HG03469 (cell line): ENCODE results near the gene FAM83D.
"Not testable (repeated sequence)": the region's sequence is repeated elsewhere in the genome, so short reads cannot be mapped to it uniquely, and the experiment has no call there.

Source experiments
- ATAC-seq: cut with Tn5 transposase; IDR thresholded peaks from one replicate; pipeline ENCODE4 v1.9.1; 2021; ENCODE audit warnings: mild to moderate bottlenecking, moderate library complexity, moderate number of reproducible peaks; ENCODE audit not compliant: unreplicated experiment

FAM83D gene

DNA sequence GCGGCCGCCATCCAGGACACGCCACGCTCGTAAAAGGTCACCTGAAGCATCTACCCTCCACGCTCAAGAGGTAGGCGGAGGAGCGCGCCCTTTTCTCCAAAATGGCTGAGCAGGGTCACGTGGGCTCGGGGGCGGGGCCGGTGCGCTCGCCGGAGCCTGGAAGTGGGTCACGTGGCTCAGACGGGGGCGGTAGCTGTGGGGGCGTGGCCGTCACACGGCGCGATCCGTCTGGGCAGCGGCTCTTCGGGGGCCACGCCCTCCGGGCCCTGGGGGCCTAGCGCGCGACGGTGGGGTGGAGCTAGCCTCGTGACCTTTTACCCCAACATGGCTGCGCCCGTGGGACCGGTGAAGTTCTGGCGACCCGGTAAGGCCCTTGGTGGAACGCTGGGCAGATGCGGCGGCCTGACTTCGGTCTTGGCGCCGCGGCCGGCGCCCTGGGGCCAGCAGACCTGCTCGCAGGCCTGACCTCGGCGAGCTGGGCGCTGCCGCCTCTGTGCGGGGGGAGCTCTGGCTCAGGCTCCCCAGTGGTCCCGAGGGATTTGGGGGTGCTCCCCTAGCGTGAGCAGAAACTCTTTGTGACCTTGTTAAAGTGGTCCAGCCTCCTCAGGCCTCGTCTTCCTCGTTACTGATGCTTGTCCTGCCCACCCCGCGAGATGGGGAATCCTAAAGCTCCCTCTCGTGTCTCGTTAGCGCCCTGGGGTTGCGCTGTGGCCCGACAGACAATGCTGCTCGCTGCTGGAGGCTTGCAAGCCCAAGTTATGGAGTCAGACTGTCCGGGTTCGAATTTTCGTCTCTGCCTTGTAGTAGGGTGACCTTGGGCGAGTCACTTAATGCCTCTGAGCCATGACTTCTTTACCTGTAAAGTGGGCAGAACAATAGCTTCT is 36.1 kb downstream of the FAM83D start, which contains the start of gene DHX35:
Gene DHX35 (plus strand): TSS at position 301 of the 884 bp plus-strand sequence. CDS start 24 bp downstream, at position 325.
- ATAC-seq = peak; percentile 84

DNA sequence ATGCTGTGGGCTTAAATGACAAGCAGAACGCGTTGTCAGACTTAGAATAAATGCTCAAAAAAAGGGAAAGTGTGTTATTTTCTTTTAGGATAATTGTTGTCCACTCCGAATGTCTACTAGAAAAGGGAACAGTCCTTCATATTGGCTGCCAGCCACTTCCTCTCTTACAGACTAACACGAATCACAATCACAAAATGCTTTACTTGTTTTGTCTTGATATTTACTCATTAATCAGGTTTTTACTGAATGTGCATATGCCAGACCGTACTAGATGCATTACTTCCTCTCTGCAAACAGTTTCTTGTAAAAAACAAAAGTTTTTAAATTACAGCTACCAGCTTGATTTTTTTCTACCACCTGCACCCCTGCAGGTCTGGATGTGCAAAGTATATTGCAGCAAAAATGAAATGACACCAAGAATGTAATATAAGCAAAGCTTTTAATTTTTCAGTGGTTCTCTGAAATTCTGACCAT is 36.7 kb downstream of the FAM83D start:
- ATAC-seq = no peak

DNA sequence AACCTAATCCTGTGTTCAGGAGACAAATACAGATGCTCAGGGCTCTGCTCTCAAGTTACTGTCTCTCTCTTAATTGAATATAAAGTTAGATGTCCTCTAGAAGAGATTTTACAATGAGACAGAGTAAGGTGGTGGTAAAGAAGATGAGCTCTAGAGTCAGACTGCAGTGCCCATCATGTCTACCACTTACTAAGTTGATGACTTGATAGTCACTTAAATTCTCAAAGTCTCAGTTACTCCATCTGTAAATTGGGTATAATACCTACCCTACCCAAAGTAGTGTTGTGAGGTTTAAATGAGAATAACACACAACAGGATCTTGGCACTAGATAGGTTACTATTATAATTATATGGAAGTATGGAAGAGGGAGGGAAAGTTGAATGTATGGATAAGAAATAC is 37.5 kb downstream of the FAM83D start:
- no peak for ATAC-seq

DNA sequence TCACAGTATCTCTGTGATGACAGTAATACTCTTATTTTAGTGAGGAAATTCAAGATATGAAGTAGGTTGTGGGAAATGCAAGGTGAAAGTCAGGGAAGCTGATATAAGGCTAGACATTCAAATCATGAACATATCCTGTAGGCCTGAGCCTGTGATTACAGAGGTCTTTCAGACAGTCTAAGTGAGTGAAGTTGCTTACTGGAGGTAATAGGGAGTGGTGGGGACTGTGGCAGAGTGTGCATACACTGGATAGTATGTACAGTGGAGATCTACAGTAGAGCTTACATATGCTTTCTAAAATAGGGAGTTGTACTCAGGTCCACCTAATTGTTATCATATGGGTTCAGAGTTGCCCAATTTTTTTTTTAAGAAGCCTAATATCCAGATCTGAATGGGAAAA is 39.0 kb downstream of the FAM83D start:
- no peak for ATAC-seq

DNA sequence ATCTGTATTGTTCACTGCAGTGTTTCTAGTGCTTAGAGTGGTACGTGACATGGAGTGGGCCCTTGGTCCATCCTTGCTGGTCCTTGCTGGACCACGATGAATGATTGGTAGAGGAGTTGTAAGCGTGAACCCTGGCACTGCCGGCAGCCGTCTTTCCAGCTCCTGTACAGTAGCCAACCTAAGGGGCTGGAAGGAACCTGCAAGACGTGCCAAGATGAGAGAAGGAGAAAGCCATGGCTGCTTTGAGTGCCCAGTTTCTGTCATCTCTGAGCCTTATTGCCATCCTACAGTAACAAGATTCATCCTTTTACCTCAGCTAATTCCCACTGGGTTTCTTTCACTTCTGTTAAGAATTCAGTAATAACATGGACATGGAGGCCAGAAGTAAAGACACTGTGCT is 41.9 kb downstream of the FAM83D start:
- no peak for ATAC-seq

DNA sequence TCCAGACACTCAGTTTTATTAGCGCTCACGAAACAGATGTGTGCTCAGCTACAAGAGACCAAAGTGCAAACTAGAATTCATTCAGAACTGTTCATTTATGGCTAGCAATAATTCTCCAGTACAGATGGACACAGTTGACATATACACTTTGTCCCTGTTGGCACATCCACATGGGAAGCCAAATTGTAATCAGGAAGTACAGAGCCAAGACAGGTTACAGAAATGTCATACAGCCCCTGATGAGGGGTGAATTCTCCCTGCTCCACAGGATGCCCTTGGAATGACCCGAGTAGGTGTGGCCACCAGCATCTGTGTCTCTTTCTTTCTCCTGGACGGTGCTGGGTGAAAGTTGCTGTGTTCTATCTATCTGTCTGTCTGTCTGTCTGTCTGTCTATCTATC is 43.5 kb downstream of the FAM83D start:
- no peak for ATAC-seq

DNA sequence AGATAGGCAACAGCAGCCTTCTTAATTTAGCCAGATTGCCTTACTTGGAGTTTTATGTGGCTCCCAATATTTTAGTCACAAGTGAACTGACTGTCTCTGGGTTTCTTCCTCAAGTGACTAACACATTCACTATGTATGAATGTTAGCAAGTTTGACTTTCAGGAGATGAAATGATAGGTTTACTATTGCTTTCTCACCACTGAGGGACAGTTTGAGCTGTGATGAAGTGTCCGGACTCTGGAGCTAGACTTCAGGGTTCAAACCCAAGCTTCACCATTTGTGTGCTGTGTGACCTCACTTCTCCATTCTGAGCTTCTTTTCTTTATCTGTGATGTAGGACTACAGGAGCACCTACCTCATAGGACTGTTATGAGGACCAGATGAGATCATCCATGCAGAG is 44.1 kb downstream of the FAM83D start:
- no peak for ATAC-seq

DNA sequence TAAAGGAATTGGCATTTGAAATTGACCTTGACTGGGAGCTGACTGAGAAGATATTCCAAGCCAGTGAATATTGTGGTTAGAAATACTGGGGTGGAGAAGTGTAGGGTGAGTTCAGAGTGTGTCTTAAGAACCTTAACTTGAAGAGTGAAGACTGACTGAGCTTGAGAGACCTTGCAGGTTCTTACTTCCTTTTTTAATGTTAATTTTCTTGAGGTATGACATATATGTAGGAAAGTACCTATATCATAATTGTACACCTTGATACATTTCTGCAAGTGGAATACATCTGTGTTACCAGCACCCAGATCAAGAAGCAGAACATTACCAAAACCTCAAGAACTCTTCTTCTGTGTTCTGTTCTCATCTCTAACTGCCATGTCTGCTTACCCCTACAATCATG is 46.9 kb downstream of the FAM83D start:
- ATAC-seq = no peak

DNA sequence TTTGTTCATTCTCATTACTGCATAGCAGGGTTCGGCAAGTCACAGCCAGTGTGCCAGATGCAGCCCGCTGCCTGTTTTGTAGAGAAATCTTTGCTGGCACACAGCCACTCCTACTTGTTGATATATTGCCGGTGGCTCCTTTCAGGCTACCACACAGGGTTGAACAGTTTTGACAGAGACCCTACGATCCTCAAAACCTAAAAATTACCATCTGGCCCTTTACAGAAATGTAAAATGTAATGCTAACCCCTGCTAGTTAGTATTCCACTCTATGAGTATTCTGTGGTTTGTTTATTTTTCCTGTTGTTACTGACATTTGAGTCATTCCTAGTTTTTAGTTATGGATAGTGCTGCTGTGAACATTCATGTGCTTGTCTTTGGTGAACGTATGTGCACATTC is 47.4 kb downstream of the FAM83D start:
- ATAC-seq = no peak

DNA sequence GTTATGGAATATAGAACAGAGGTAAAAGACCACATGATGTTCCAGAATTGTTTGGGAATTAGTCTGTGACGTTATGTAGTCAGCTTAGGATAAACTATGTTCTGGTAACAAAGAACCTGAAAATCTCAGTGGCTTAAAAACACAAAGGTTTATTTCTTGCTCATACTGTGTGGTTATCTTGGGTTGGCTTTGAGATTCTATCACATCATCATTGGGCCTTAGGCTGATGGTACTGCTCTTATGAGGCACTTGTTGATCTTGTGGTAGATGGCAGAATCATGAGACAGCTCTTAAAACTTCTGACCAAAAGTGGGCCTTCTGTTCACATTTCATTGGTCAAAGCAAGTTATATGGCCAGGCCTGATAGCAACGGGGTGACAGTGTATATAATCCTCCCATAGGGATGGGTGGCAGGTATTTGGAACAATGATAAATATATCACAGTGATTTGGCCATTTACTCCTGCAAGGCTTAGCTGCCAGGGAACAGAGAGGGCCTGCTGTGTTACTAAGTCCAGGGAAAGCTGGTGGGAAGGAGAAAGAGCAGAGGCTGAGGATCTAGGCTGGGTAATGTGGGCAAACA is 49.4 kb downstream of the FAM83D start:
- ATAC-seq = no peak

DNA sequence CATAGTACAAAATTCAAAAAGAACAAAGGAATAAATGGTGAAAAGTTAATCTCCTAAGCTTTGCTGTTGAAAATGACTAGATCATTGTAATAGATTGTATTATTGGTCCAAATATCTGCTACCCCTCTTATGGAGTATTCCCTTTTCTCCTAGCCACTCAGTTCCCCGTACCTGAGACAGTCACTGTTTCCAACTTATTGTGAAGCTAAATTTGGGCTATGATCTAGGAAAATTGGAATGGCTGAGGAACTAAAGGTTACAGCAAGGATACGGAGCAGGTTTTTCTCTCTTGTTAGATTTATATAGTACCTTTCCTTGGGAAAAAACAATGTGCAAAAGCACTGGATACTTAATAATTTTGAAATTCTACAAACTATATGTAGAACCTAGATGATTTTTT is 53.2 kb downstream of the FAM83D start:
- ATAC-seq = no peak

DNA sequence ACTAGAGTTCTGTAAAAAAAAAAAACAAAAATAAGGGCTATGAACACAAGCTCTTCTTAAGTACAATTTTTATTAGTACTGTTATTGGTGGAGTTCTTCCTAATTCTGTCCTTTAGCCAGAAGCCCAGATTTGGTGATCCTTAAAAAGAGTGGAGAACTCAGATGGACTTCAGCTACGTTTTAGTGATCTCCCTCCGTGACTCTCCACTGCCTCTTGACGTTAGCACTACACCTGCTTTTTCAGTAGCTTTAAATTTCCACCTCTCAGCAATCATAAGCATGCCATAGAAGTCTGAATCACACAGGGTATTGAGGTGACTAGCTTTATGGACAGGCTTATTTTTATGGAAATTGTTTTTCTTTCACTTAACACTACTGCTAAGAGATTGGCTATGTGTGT is 53.6 kb downstream of the FAM83D start:
- ATAC-seq = no peak

DNA sequence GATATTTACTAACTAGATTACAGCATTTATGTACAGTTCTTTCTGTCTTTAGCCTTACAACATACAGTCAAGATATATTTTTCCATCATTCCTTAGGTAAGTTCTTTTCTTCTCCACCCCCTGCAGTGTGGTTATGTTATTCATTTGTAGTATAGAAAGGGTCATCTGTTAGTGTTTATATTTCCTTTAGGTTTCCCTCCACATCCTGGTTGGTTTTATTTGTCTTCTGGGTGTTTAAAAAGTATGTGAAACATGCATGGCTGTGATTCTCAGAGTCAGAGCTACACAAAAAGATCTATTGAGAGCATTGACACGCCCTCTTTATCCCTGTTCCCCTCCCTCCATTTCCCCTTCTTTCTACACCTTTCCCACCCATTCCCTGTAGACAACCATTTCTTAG is 56.1 kb downstream of the FAM83D start:
- no peak for ATAC-seq

DNA sequence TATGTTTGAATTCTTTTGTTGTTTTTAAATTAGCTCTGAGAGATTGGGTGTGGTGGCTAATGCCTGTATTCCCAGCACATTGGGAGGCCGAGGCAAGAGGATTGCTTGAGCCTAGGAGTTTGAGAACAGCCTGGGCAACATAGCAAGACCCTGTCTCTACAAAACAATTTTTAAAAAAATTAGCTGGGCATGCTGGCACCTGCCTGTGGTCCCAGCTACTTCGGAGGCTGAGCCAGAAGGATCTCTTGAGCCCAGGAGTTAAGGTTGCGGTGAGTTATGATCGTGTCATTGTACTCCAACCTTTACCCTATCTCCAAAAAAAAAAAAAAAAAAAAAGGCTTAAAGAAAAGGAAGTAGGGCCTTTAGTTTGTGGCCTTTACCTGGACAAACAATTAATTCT is 58.8 kb downstream of the FAM83D start:
- no peak for ATAC-seq

DNA sequence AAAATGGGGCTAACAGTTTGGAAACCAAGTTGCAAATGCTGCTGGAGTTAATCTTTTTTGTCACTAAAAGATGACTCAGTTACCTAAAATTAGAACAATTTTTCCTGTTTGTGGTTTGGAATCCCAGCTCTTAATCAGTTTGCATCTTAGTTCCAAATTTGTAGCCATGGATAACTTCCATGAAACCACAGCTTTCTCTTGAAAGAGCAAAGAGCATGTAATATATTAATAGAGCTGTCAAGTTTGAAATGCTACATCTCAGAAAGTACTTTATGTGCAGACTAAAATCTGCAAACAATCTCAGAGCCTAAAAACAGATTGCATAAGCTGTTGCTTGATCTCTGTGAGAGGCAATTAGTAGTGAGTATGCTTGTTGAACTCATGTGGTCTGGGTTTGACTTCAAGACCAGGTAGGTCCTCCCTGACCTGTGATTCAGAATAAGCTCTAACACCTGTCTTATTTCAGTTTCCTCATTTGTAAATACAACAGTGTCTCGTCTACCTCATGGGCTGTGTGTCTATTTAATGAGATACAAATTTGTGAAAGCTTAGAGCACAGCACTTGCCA is 59.5 kb downstream of the FAM83D start:
- ATAC-seq = no peak

DNA sequence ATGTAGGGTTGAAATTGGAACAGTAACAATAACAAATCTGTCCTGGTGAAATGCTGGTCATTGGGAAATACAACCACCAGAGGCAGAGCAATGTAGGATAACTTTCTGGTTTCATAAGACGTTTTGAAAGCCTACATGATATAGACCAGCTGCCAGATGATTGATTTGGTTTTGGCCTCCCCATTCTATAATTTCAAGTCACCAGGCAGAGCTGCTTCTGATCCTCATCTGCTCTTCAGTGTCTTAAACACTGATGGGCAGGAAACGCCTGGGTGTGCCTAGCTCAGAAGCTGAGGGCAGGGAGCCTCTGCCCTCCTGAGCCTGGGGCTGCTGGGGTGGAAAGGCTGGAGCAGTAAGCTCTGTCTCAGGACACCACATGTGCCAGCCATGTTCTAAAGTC is 60.4 kb downstream of the FAM83D start:
- no peak for ATAC-seq

DNA sequence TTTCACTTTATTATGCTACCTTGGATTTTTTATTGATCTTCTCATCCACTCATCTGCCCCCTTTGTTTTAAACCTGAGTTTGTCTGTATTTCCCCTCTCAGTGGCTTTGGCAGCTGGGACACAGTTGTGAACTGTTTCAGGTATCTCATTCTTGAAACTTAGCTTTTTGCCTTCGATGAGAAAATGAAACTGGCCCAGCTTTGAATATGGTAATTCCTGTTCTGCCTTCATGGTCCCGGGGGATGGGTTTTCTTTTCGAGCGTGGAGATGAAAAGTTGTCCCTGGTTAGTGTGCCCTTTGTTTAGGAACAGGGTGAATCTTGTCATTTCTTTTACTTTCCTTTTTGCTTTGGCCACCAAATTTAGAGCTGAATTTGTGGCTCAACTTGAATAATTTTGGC is 61.6 kb downstream of the FAM83D start:
- ATAC-seq = no peak

DNA sequence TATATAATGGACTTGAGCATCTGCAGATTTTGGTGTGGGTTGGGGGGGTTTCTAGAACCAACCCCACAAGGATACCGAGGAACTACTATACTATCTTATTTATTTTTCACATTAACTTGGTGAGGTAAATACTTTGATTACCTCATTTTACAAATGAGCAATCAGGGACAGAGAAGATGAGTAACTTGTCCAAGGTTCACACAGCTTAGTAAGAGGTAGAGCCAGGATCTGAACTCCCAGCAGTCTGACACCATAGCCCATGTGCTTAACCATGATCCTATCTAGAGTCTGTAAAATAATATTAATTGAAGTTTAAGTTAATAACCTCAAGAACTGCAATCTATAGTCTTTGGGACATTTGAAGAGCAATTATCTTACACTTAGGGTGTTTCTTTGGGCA is 64.5 kb downstream of the FAM83D start:
- no peak for ATAC-seq

DNA sequence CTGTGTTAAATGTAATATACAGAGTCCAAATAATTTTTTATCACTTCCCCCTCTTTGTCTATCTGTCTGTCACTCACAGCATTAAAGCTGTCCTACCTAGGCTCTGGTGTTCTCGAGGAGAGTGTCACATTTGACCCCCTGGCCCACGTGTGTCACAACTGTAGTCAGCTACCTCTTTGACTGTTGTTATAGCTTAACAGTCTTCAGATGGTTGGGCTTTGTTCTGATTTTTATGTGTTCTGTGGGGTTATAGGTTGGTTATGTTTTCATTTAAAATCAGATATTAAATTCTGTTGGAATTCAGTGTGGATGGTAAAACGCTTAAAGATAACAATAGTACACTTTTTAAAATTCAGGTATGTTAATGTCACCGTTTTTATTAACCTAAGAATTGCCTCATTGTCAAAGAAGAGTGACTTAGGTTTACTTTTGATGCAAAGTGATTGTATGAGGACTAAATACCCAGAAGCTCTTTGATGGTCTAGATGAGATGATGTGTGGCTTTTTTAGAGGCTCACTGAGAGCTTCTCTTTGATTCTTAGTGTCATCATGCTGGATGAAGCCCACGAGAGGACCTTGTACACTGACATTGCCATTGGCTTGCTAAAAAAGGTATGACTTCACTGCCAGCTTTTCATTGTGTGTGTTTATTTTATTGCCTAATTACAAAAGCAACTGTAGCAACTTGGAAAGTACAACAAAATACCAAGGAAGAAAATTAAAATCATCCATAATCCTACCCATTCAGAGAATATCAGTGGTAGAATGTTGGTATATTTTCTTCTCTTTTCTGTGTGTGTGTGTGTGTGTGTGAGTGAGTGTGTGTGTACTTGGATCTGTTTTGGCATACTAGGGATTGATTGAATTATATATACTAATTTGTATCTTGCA is 65.8 kb downstream of the FAM83D start:
- ATAC-seq = no peak

DNA sequence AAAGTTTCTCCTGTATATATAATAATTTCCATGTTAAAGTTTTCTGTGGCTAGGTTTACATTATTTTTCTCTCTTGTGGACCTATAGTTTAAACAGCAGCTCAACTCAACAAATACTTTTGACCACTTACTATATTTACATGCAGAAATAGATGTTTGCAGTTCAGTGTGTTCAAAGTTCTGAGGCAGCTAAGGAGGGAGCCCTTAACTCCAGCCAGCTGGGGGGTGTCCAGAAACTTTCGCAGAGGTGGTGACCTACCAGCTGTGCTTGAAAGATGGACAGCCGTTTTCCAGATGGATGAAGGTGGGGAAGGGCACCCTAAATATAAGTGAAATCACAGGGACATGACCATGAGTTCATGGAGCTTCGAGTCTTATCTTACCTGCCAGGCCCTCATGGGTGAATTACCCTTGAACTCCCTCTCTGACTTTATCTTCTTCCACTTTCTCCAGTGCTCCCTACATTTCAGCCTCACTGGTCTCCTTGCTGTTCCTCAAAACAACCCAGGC is 69.4 kb downstream of the FAM83D start:
- no peak for ATAC-seq

DNA sequence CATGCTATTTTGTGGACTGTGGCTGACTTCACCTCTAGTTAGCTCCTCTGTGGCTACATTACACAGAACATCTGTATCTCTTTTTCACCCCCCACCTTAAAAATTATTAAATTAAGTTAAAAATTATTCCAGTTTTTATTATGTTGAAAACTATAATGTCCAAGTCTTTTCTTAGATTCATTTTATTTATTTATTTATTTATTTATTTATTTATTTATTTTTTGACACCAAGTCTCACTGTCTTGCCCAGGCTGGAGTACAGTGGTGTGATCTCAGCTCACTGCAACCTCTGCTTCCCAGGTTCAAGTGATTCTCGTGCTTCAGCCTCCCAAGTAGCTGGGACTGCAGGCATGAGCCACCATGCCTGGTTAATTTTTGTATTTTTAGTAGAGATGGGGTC is 70.6 kb downstream of the FAM83D start:
- ATAC-seq = not testable (repeated sequence)
